GM10266 (cell line): Measurements from ENCODE around the gene ILKAP.

ENCODE experiments used
- DNase-seq: peaks from one replicate; pipeline ENCODE4 v3.0.0; 2012; ENCODE audit errors: extremely low spot score
- TF ChIP-seq, protein P1 (sequence below): IDR thresholded peaks from 2 replicates; pipeline ENCODE4 v1.5.1; 2012; ENCODE audit warnings: mild to moderate bottlenecking, low read depth; ENCODE audit not compliant: control insufficient read depth, insufficient read depth; ENCODE audit errors: missing control alignments

ILKAP gene

DNA sequence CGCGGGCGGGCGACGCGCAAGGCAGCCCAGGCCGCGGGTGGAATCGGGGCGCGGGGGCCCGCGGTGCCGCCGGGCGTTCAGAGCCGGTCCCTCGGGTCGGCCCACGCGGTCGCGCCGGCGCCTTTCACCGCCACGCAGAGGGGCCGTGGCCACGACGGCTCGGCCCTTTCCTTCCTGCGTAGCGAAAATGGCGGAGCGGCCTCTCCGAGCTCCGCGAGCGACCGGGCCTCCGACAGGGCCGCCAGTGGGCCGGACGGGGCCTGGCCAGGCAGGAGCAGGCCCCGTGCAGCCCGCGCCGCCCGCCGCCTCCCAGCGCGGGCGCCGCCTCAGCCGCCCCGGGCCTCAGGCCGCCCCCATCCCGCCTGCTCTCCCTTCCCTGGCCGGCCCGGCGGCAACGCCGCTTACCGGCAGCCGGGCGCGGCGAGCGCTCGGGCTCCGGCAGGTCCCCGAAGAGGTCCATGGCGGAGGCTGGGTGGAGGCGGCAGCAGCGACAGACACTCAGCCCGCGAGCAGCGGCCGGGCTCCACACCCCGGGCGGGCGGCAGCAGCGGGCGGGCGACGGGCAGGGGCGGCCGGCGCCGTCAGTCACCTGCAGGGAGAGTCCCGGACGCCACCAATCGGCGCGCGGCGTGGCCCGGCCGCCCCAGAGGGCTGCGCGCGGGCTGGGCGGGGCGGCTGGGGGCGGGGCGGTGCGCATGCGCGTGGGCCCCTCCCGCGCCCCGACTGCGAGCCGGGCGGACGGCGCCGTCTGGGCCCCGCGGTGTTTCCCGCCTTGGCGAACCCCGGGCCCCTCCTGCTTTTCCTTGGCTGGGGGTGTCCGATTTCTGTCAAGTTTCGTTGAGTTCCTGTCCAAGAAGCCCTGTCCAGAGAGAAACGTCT lies at the start of gene ILKAP:
Gene ILKAP (minus strand): TSS at position 602 of the 879 bp plus-strand sequence. CDS start 142 bp downstream, at position 460.
- TF ChIP-seq, protein P1, sequence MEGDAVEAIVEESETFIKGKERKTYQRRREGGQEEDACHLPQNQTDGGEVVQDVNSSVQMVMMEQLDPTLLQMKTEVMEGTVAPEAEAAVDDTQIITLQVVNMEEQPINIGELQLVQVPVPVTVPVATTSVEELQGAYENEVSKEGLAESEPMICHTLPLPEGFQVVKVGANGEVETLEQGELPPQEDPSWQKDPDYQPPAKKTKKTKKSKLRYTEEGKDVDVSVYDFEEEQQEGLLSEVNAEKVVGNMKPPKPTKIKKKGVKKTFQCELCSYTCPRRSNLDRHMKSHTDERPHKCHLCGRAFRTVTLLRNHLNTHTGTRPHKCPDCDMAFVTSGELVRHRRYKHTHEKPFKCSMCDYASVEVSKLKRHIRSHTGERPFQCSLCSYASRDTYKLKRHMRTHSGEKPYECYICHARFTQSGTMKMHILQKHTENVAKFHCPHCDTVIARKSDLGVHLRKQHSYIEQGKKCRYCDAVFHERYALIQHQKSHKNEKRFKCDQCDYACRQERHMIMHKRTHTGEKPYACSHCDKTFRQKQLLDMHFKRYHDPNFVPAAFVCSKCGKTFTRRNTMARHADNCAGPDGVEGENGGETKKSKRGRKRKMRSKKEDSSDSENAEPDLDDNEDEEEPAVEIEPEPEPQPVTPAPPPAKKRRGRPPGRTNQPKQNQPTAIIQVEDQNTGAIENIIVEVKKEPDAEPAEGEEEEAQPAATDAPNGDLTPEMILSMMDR, result peak; percentile 3
- peak; percentile 100 for DNase-seq

DNA sequence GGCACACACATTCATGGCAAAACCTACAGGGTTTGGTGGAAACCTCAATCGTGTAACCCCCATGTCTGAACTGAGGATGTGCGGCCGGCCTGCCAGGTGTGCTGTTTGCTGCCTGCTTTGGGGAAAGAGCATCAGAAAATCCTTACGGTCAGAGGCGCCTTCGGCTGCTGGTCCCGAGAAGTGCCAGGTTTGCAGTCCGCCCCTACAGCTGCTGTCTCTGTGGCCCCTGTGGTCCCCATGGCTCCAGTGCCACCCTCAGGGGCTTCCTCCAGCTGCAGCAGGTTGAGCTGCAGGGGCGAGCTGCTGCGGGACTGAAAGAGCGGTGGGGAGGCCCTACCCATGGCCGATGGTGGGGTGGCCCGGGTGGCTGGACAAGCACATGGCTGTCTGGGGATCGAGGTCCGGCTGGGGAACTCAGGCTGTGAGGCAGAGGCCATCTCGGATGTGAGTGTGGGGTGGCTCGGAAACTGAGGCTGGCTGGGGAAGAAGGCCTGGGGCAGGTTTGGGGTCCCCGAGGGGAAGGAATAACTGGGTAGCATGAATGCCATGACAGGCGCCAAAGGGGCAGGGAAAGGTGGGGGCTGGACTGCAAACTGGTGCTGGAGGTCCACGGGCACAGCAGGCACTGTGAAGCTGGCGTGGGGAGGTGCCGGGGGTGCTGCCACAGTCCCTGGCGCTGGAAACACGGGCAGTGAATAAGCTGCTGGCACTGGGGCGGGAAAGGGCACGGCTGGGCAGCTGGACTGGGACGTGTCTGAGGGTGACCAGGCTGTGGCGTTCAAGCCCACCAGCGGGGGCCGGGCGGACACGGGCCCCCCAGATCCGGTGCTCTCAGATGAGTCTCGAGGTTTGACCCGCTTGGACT lies 49.5 kb upstream of the ILKAP start:
- DNase-seq, result no peak
- TF ChIP-seq, protein P1, result no peak

GRCh38 chr2:238251986-238252385 lies 48.5 kb upstream of the ILKAP start:
- TF ChIP-seq, protein P1, result no peak
- no peak for DNase-seq

GRCh38 chr2:238251331-238251730 lies 47.8 kb upstream of the ILKAP start:
- no peak for DNase-seq
- TF ChIP-seq, protein P1, result no peak

- DNase-seq, result no peak
- TF ChIP-seq, protein P1, result no peak
Measured at GRCh38 chr2:238250896-238251295, 47.4 kb upstream of the ILKAP start.

GRCh38 chr2:238247841-238248453 lies 44.5 kb upstream of the ILKAP start:
- TF ChIP-seq, protein P1, result no peak
- DNase-seq, result no peak
